GM23248 (cell line): Measurements from ENCODE around the gene ZNF407.

Experiments
- EZH2 ChIP-seq: fragments of 200-600 bp; sonication (generic); IDR thresholded peaks from 2 replicates; pipeline ENCODE4 v1.6.1; 2018; ENCODE audit warnings: antibody characterized with exemption, mild to moderate bottlenecking; ENCODE audit not compliant: insufficient read depth, poor library complexity, severe bottlenecking
- EZH2phosphoT487 ChIP-seq: fragments of 200-600 bp; sonication (generic); IDR thresholded peaks from 2 replicates; pipeline ENCODE4 v1.6.1; 2018; ENCODE audit warnings: antibody characterized with exemption, moderate library complexity, mild to moderate bottlenecking, low read depth; ENCODE audit not compliant: insufficient read depth

GRCh38 chr18:74718312-74718711 lies 120.6 kb downstream of the ZNF407 start:
- TF ChIP-seq EZH2phosphoT487 (no peak), EZH2 (no peak)
